NB4 (cell line): Measurements from ENCODE around the gene TCF7.

Experiments
- DNase-seq: peaks from one replicate; pipeline ENCODE4 v3.0.0; 2010; ENCODE audit warnings: low read depth
- H3K4me3 ChIP-seq: one replicate; pipeline ENCODE4 v1.5.1; 2011; ENCODE audit warnings: mild to moderate bottlenecking, low read depth, low read length, moderate library complexity
- MAX ChIP-seq: IDR thresholded peaks from 2 replicates; pipeline ENCODE4 v1.6.1; 2011; ENCODE audit warnings: low read depth, low read length
- MYC ChIP-seq: IDR thresholded peaks from 2 replicates; pipeline ENCODE4 v1.6.1; 2011; ENCODE audit warnings: low read depth, low read length
- POLR2A ChIP-seq: IDR thresholded peaks from 2 replicates; pipeline ENCODE4 v1.6.1; 2011; ENCODE audit warnings: mild to moderate bottlenecking; ENCODE audit not compliant: insufficient read length; ENCODE audit errors: extremely low read depth
- TF ChIP-seq, protein P1 (sequence below): IDR thresholded peaks from one replicate; pipeline ENCODE4 v1.5.1; 2012; ENCODE audit warnings: low read depth, low read length

Gene TCF7

GRCh38 chr5:134138416-134139376 lies 24.2 kb downstream of the TCF7 start:
- no peak for DNase-seq
- TF ChIP-seq POLR2A (no peak), MYC (no peak), MAX (no peak)
- TF ChIP-seq, protein P1, sequence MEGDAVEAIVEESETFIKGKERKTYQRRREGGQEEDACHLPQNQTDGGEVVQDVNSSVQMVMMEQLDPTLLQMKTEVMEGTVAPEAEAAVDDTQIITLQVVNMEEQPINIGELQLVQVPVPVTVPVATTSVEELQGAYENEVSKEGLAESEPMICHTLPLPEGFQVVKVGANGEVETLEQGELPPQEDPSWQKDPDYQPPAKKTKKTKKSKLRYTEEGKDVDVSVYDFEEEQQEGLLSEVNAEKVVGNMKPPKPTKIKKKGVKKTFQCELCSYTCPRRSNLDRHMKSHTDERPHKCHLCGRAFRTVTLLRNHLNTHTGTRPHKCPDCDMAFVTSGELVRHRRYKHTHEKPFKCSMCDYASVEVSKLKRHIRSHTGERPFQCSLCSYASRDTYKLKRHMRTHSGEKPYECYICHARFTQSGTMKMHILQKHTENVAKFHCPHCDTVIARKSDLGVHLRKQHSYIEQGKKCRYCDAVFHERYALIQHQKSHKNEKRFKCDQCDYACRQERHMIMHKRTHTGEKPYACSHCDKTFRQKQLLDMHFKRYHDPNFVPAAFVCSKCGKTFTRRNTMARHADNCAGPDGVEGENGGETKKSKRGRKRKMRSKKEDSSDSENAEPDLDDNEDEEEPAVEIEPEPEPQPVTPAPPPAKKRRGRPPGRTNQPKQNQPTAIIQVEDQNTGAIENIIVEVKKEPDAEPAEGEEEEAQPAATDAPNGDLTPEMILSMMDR = no peak
- no peak overlapping the region for H3K4me3 ChIP-seq

DNA sequence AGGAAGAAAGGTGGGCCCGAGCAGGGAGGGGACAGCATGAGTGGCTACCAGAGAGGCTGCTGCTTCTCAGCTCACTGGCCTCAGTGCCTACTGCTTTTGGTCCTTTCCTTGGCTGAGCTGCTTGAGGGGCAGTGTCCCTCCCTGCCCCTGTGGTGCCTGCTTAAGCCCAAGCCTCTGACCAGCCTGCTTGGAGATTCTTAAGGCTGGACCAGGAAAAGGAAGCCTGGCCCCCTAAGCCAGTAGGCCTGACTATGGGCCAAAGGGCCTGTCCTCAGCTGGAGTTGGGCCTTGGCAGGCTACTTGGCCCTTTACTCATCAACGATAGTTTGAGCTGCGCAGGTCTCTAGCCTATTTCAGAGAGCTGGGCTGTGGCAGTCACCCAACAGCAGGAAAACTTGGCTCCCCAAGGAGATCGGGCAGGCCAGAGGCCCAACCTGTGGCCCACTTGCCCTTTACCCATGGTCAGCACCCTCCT lies 24.9 kb downstream of the TCF7 start:
- TF ChIP-seq MAX (no peak), MYC (no peak), POLR2A (no peak)
- TF ChIP-seq, protein P1 = no peak
- DNase-seq = no peak
- no peak overlapping the region for H3K4me3 ChIP-seq

DNA sequence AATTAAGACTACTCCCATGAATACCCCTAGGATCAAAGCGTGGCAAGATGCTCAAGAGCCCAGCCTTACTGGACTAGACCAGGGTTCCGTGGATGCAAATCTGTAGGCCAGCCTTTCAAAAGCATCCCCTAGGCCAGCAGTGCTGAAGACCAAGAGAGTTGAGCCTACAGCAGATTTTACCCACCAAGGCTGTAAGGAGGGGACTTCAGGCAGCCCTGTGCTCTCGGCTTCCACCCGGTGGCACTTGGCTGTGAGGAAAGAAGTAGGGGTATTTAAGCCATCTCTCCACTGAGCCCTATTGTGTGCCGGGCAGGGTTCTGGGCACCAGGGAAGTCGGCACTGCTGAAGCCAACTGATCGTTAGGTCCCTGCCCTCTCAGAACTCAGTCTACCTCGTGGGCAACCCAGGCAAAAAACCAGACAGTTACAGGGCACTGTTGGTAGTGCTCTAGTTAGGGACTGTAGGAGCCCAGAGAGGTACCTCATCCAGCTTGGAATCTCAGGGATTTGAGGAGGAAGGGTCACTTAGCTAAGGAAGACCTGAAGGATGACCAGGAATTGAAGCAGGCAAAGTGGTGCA lies 25.5 kb downstream of the TCF7 start:
- TF ChIP-seq, protein P1 = no peak
- TF ChIP-seq MAX (no peak), POLR2A (no peak), MYC (no peak)
- no peak for DNase-seq
- H3K4me3 ChIP-seq = no peak overlapping the region

GRCh38 chr5:134140530-134141201 lies 26.2 kb downstream of the TCF7 start:
- peak; percentile 75 for DNase-seq
- TF ChIP-seq POLR2A (no peak), MYC (no peak), MAX (no peak)
- TF ChIP-seq, protein P1 = peak; percentile 74
- H3K4me3 ChIP-seq = no peak overlapping the region

DNA sequence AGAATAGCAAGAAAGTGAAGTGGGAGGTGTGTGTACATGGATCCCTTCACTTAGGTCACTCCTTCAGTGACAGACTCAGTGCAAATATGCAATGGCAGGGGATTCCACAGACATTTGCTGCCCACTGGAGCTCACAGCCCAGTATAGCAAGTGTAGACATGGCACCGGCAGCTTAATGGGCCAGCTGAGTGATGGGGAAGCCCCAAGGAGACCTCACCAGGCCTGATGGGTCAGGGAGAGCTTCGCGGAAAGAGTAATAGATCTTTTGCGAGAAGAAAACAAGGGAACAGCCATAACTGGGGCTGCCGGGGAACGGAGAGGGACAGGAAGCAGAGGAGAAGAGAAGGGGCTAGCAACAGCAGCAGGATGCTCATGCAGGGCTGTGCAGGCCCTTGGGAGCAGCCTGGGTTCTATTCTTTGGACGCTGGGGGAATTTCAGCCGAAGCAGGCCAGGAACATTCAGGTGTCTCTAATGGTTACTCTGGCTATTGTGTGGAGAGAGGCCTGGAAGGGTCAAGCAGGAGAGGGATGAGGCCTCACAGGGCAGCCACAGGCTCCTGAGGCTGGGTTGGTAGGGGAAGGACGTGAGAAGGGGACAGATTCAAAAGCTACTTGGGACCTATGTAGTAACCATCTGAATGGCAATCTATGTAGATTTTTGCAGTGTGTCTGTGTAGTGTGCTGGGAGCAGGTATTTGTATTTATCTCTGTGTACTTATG lies 27.0 kb downstream of the TCF7 start:
- no peak for DNase-seq
- TF ChIP-seq POLR2A (no peak), MYC (no peak), MAX (no peak)
- TF ChIP-seq, protein P1 = no peak
- no peak overlapping the region for H3K4me3 ChIP-seq
